ENCODE measurements around the gene LYST. TPM values are rescaled to one million over a fixed set of nuclear protein-coding genes. Genes with fewer than 3 reads are reported as not detected.

The LYST gene
- total and polyA plus RNA-seq, 2 donors (not counting 3 experiments of a cell fraction or from before 2014, with no cell fraction given) = 3.1 to 9.6 TPM

GRCh38 chr1:235883261-235883927, 16.7 kb upstream of the LYST start:
- no peak for FAIRE-seq
- DNase-seq (ENCODE audit: low read depth, low spot score) = peak; percentile 39
- Histone ChIP-seq H2AFZ (ENCODE audit: low read depth, low read length) (no peak overlapping the region), H3K9me1 (replicated peaks; ENCODE audit: control insufficient read depth, extremely low read depth, insufficient read depth, low read length) (no peaks in the 10 kb centered on the region), H3K27ac (ENCODE audit: insufficient read depth, low read depth, low read length) (no peak overlapping the region), H3K4me3 (replicated peaks in 1 of 3; ENCODE audit: insufficient read depth in 1 of 3, low read depth in 1 of 3, low read length in 3 of 3) (no peak overlapping the region), H3K9me3 (replicated peaks; ENCODE audit: control insufficient read depth, insufficient read depth, low read length) (no peaks in the 10 kb centered on the region), H3K9ac (replicated peaks; ENCODE audit: extremely low read depth, insufficient read depth, low read length) (no peak overlapping the region), H3K79me2 (ENCODE audit: control insufficient read depth, insufficient read depth, low read length) (no peaks in the 10 kb centered on the region), H3K27me3 (ENCODE audit: control insufficient read depth in 2 of 2, insufficient read depth in 2 of 2, low read length in 2 of 2) (peaks cover 12 to 13% of the 10 kb centered on the region in 2 experiments), H4K20me1 (replicated peaks; ENCODE audit: control insufficient read depth, extremely low read depth, insufficient read depth, low read length) (no peaks in the 10 kb centered on the region), H3K36me3 (ENCODE audit: control insufficient read depth in 2 of 2, extremely low read depth in 1 of 2, insufficient read depth in 2 of 2, low read length in 2 of 2) (no peaks in the 10 kb centered on the region), H3K4me1 (ENCODE audit: control insufficient read depth, extremely low read depth, insufficient read depth, low read length) (peaks cover 3% of the 10 kb centered on the region), H3K4me2 (ENCODE audit: insufficient read depth, low read length) (no peak overlapping the region)
- peak; percentile 17 for TF ChIP-seq JUN (IDR thresholded peaks at IDR 0.05; ENCODE audit: borderline replicate concordance, insufficient read depth, insufficient read length, low read depth)
- TF ChIP-seq POLR2AphosphoS5 (IDR thresholded peaks at IDR 0.05; ENCODE audit: insufficient read depth, low read depth, low read length) = no peak
- dilution Hi-C loops (cut with MboI; ENCODE audit: extremely low pct_ligation_motif_present, low sequenced_read_pairs) (no loop called here), intact Hi-C loops (cut with micrococcal nuclease) (no loop called here)
- ChIA-PET CTCF (interaction anchor here (1.0 to 1.3 kb wide), 3 partner anchors 9 to 40 kb away, joined by 3 to 4 read pairs (median 3); no protein-coding TSS in a partner anchor), POLR2A (no interaction called here)
- no TSS peak for BruUV-seq (replicated peaks)

GRCh38 chr1:235882816-235883215, 16.1 kb upstream of the LYST start:
- dilution Hi-C loops (cut with MboI; ENCODE audit: extremely low pct_ligation_motif_present, low sequenced_read_pairs) (no loop called here), intact Hi-C loops (cut with micrococcal nuclease) (no loop called here)
- Histone ChIP-seq H3K27me3 (ENCODE audit: control insufficient read depth in 2 of 2, insufficient read depth in 2 of 2, low read length in 2 of 2) (peaks cover 12 to 13% of the 10 kb centered on the region in 2 experiments), H3K9me3 (replicated peaks; ENCODE audit: control insufficient read depth, insufficient read depth, low read length) (no peaks in the 10 kb centered on the region), H3K4me2 (ENCODE audit: insufficient read depth, low read length) (no peak overlapping the region), H3K9ac (replicated peaks; ENCODE audit: extremely low read depth, insufficient read depth, low read length) (no peak overlapping the region), H3K9me1 (replicated peaks; ENCODE audit: control insufficient read depth, extremely low read depth, insufficient read depth, low read length) (no peaks in the 10 kb centered on the region), H3K27ac (ENCODE audit: insufficient read depth, low read depth, low read length) (no peak overlapping the region), H4K20me1 (replicated peaks; ENCODE audit: control insufficient read depth, extremely low read depth, insufficient read depth, low read length) (no peaks in the 10 kb centered on the region), H3K79me2 (ENCODE audit: control insufficient read depth, insufficient read depth, low read length) (no peaks in the 10 kb centered on the region), H3K36me3 (ENCODE audit: control insufficient read depth in 2 of 2, extremely low read depth in 1 of 2, insufficient read depth in 2 of 2, low read length in 2 of 2) (no peaks in the 10 kb centered on the region), H3K4me1 (ENCODE audit: control insufficient read depth, extremely low read depth, insufficient read depth, low read length) (peaks cover 3% of the 10 kb centered on the region), H2AFZ (ENCODE audit: low read depth, low read length) (no peak overlapping the region), H3K4me3 (replicated peaks in 1 of 3; ENCODE audit: insufficient read depth in 1 of 3, low read depth in 1 of 3, low read length in 3 of 3) (no peak overlapping the region)
- TF ChIP-seq CTCF (IDR thresholded peaks at IDR 0.05; ENCODE audit: extremely low read depth in 1 of 2, insufficient read depth in 1 of 2, low read depth in 1 of 2, low read length in 2 of 2) (no peak), FOS (IDR thresholded peaks at IDR 0.05; ENCODE audit: borderline replicate concordance, insufficient read depth, low read length) (no peak), POLR2AphosphoS5 (IDR thresholded peaks at IDR 0.05; ENCODE audit: insufficient read depth, low read depth, low read length) (no peak), GATA2 (IDR thresholded peaks at IDR 0.05; ENCODE audit: insufficient read depth, insufficient read length, low read depth, low read length) (no peak), JUN (IDR thresholded peaks at IDR 0.05; ENCODE audit: borderline replicate concordance, insufficient read depth, insufficient read length, low read depth) (no peak), POLR2A (IDR thresholded peaks at IDR 0.05; ENCODE audit: low read depth, low read length) (no peak), MAX (IDR thresholded peaks at IDR 0.05; ENCODE audit: insufficient read depth, insufficient read length) (no peak), MYC (IDR thresholded peaks at IDR 0.05; ENCODE audit: low read depth, low read length) (no peak), EZH2 (IDR thresholded peaks at IDR 0.05; ENCODE audit: borderline replicate concordance, low read depth, low read length, severe bottlenecking) (no peak)
- POLR2A ChIA-PET = no interaction called here
- FAIRE-seq (no peak), DNase-seq (ENCODE audit: low read depth, low spot score) (no peak)
- no TSS peak for BruUV-seq (replicated peaks)
- CTCF ChIA-PET = interaction anchor here (0.6 to 1.3 kb wide), 4 partner anchors 14 to 89 kb away, joined by 3 to 6 read pairs (median 4); no protein-coding TSS in a partner anchor
